ENCODE data around the gene STIL.
A peak's percentile ranks its signal among the peaks of the same experiment; 100 is the strongest.
"Not testable (repeated sequence)": the region's sequence is repeated elsewhere in the genome, so short reads cannot be mapped to it uniquely, and the experiment has no call there.

STIL gene

GRCh38 chr1:47326271-47326670 is 12.3 kb upstream of the STIL start:
- H3K4me3 ChIP-seq (ENCODE audit: low read depth, low read length) = no peak overlapping the region
- no peak for DNase-seq (ENCODE audit: low read depth)
- no peak for TF ChIP-seq CTCF (IDR thresholded peaks at IDR 0.05; ENCODE audit: low read depth, low read length)
- no peak for TF ChIP-seq MYC (IDR thresholded peaks at IDR 0.05; ENCODE audit: low read depth, low read length)
- TF ChIP-seq MAX (IDR thresholded peaks at IDR 0.05; ENCODE audit: low read depth, low read length) = no peak
- TF ChIP-seq POLR2A (IDR thresholded peaks at IDR 0.05; ENCODE audit: extremely low read depth, insufficient read length) = no peak

DNA sequence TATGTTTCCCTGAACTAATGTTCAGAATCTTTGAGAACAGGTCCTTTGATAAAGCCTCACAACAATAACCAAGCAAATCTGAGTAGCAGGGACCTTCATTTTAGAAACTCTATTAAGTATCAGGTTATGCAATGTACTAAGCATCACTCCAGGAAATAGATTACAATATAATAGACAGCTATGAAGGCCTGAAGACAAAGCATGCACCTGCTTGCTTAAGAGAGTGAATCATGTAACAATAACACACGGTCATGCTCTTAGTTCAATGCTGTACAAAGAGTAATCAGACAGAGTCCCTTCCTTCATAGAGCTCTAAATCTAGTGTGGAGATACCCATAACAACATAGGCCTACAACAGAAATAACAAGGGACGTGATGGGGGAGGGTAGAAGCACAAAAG is 11.6 kb upstream of the STIL start:
- H3K4me3 ChIP-seq (ENCODE audit: low read depth, low read length) = no peak overlapping the region
- TF ChIP-seq MYC (IDR thresholded peaks at IDR 0.05; ENCODE audit: low read depth, low read length) (peak; percentile 11; the same call in 1 of the 2 replicates), CTCF (IDR thresholded peaks at IDR 0.05; ENCODE audit: low read depth, low read length) (no peak), POLR2A (IDR thresholded peaks at IDR 0.05; ENCODE audit: extremely low read depth, insufficient read length) (no peak), MAX (IDR thresholded peaks at IDR 0.05; ENCODE audit: low read depth, low read length) (peak; percentile 17; the same call in 1 of the 2 replicates)
- DNase-seq (ENCODE audit: low read depth) = no peak

GRCh38 chr1:47324682-47325081 is 10.7 kb upstream of the STIL start:
- H3K4me3 ChIP-seq (ENCODE audit: low read depth, low read length) = no peak overlapping the region
- TF ChIP-seq CTCF (IDR thresholded peaks at IDR 0.05; ENCODE audit: low read depth, low read length) (no peak), POLR2A (IDR thresholded peaks at IDR 0.05; ENCODE audit: extremely low read depth, insufficient read length) (no peak), MAX (IDR thresholded peaks at IDR 0.05; ENCODE audit: low read depth, low read length) (no peak), MYC (IDR thresholded peaks at IDR 0.05; ENCODE audit: low read depth, low read length) (no peak)
- no peak for DNase-seq (ENCODE audit: low read depth)

DNA sequence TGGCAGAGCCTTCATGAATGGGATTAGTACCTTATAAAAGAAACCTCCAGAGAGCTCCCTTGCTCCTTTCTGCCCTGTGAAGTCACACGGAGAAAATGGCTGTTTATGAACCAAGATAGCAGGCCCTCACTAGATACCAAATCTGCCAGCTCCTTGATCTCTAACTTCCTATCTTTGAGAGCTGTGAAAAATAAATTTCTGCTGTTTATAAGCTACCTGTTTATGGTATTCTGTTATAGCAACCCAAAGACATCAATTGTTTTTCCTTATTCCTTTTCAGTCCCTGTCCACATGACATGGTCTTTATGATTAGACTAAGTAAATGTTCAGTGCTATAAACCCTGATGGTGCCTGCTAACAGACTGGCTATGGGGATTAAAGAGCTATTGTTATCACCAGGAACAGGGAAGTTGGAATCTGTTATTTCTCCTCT is 9.7 kb upstream of the STIL start:
- TF ChIP-seq CTCF (IDR thresholded peaks at IDR 0.05; ENCODE audit: low read depth, low read length) = no peak
- TF ChIP-seq MAX (IDR thresholded peaks at IDR 0.05; ENCODE audit: low read depth, low read length) = no peak
- TF ChIP-seq MYC (IDR thresholded peaks at IDR 0.05; ENCODE audit: low read depth, low read length) = no peak
- TF ChIP-seq POLR2A (IDR thresholded peaks at IDR 0.05; ENCODE audit: extremely low read depth, insufficient read length) = no peak
- DNase-seq (ENCODE audit: low read depth) = no peak
- no peak overlapping the region for H3K4me3 ChIP-seq (ENCODE audit: low read depth, low read length)

- H3K4me3 ChIP-seq (ENCODE audit: low read depth, low read length); DNase-seq (ENCODE audit: low read depth): not testable (repeated sequence)
Observed at GRCh38 chr1:47319968-47320367, 6.0 kb upstream of the STIL start.

- H3K4me3 ChIP-seq (ENCODE audit: low read depth, low read length) = no peak overlapping the region
- no peak for TF ChIP-seq MAX (IDR thresholded peaks at IDR 0.05; ENCODE audit: low read depth, low read length)
- TF ChIP-seq POLR2A (IDR thresholded peaks at IDR 0.05; ENCODE audit: extremely low read depth, insufficient read length) = no peak
- TF ChIP-seq CTCF (IDR thresholded peaks at IDR 0.05; ENCODE audit: low read depth, low read length) = no peak
- TF ChIP-seq MYC (IDR thresholded peaks at IDR 0.05; ENCODE audit: low read depth, low read length) = no peak
- no peak for DNase-seq (ENCODE audit: low read depth)
Observed at GRCh38 chr1:47317841-47318240, 3.9 kb upstream of the STIL start.
